ENCODE data around the gene ENO4.

Gene ENO4

DNA sequence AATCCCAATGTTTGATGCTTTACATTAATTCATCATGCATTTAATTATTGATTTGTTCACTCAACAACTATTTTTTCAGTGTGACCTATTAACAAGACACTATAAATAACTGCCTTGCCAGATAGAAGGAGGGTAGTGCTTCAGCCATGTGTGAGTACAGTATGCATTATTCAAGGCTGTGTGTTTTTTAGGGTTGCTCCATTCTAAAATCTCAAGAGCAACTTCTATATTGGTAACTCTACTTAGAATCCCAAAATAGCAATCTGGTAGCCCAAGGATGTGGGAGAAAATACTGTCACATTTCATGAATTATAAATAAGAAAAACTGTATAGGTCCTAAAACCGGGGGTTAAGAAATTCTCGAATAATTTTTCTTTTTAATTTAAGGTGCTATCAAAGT is 69.9 kb downstream of the ENO4 start:
- no peak for DNase-seq

DNA sequence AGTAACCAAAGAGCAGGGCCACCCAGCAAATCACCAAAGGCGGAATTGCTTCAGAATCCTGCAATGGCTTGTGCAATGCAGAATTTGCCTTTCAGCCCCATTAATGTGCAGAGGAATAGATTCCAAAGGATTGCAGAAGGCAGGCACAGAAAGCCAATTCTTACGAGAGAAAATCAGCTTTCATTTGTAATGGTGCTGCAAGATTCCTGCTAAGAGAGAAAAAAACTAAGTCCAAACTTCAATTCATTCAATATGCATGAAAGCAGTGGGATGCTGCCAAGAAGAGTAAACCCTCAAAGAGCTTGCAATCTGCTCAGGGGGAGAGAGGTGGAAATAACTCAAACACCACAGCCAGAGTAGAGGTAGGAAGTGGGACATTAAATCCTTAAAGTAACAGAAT is 70.4 kb downstream of the ENO4 start:
- DNase-seq: no peak

DNA sequence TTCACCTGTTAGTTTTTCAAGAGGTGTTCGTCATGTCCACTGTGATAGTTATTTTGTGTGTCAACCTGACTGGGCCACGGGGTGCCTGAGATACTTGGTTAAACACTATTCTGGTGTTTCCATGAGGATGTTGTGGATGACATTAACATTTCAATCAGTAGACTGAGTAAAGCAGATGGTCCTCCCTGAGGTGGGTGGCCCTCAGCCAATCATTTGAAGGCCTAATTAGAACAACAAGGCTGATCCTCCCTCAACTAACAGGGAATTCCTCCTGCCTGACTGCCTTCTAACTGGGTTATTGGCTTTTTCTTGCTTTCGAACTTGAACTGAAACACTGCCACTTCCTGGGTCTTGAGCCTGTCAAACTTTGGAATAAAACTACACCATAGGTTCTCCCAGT is 75.8 kb downstream of the ENO4 start:
- DNase-seq: no peak

DNA sequence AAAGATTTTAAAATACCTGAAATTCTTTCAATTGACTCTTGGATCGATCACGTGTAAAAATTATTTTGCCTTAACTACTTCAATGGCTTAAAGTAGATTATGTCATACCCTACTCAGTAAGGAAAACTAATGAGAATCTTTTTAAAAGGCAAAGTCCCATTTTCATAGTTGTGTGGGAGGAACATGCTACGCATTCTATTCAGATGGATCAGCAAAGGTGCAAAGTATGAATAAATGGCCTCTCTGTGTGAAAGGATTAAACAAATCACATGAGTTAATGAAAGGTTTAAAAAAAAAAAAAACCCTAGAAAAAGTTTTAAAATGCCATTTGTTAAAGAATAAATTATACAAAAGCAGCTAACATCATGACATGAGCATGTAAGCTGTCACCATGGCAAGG is 77.1 kb downstream of the ENO4 start:
- DNase-seq: no peak

DNA sequence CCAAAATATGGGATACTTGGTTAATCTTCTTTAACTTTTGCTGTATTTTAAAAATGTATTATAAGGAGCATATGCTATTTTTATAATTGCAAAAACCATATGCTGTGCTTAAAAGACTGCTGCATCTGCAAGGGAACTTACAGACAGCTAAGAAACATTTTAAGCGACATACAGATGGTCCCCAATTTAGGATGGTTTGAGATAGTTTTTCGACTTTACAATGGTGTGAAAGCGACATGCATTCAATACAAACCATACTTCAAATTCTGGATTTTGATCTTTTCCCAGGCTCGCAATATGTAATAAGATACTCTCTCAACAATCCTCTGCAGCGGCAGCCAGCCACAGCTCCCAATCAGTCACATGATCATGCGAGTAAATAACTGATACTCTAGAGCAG is 82.5 kb downstream of the ENO4 start:
- DNase-seq: no peak

Data from stimulated activated CD8-positive, alpha-beta memory T cell treated with anti-CD3 and anti-CD28 coated beads, Interleukin-4, amount 100 ng/mL, for 48 hours (primary cell).